ENCODE results near the gene CREBBP. TPM values are rescaled to one million over a fixed set of nuclear protein-coding genes. Genes with fewer than 3 reads are reported as not detected.
A peak's percentile ranks its signal among the peaks of the same experiment; 100 is the strongest.

The CREBBP gene
- total RNA-seq, 1 experiment from 2014 or later = 26.4 TPM

GRCh38 chr16:3876695-3877094, 3.8 kb downstream of the CREBBP start:
- Histone ChIP-seq H3K79me2 (ENCODE audit: low read length) (peaks cover 81% of the 10 kb centered on the region), H3K36me3 (ENCODE audit: insufficient read depth, low read length) (peaks cover 9% of the 10 kb centered on the region; the same call in 1 of the 2 replicates), H3K4me1 (ENCODE audit: low read length) (peaks cover 64% of the 10 kb centered on the region), H3K4me3 (ENCODE audit: low read length) (no peak overlapping the region), H2AFZ (ENCODE audit: low read length) (no peak overlapping the region), H3K9ac (ENCODE audit: low read length) (no peak overlapping the region), H3K9me3 (ENCODE audit: low read length) (no peaks in the 10 kb centered on the region), H3K9me2 (replicated peaks; ENCODE audit: insufficient read depth, low read length) (no peaks in the 10 kb centered on the region), H3K4me2 (ENCODE audit: low read depth, low read length, poor library complexity, severe bottlenecking) (peak overlapping the region; percentile 84), H3K27ac (ENCODE audit: low read length) (no peak overlapping the region), H3K27me3 (ENCODE audit: low read length) (no peaks in the 10 kb centered on the region), H4K20me1 (ENCODE audit: insufficient read depth, low read depth, low read length) (peaks cover 68% of the 10 kb centered on the region; the same call in 1 of the 2 replicates)
- no peak for DNase-seq

GRCh38 chr16:3876160-3876559, 4.4 kb downstream of the CREBBP start:
- H3K4me3 ChIP-seq (ENCODE audit: low read length) = no peak overlapping the region
- H4K20me1 ChIP-seq (ENCODE audit: insufficient read depth, low read depth, low read length) = peaks cover 72% of the 10 kb centered on the region; the same call in 1 of the 2 replicates
- H3K27me3 ChIP-seq (ENCODE audit: low read length) = no peaks in the 10 kb centered on the region
- no peaks in the 10 kb centered on the region for H3K9me2 ChIP-seq (replicated peaks; ENCODE audit: insufficient read depth, low read length)
- H3K4me1 ChIP-seq (ENCODE audit: low read length) = peaks cover 65% of the 10 kb centered on the region
- no peak overlapping the region for H3K9ac ChIP-seq (ENCODE audit: low read length)
- H3K79me2 ChIP-seq (ENCODE audit: low read length) = peaks cover 86% of the 10 kb centered on the region
- no peak overlapping the region for H2AFZ ChIP-seq (ENCODE audit: low read length)
- H3K27ac ChIP-seq (ENCODE audit: low read length) = no peak overlapping the region
- H3K4me2 ChIP-seq (ENCODE audit: low read depth, low read length, poor library complexity, severe bottlenecking) = no peak overlapping the region
- no peaks in the 10 kb centered on the region for H3K9me3 ChIP-seq (ENCODE audit: low read length)
- peaks cover 9% of the 10 kb centered on the region; the same call in 1 of the 2 replicates for H3K36me3 ChIP-seq (ENCODE audit: insufficient read depth, low read length)
- DNase-seq = no peak

- H3K4me2 ChIP-seq (ENCODE audit: low read depth, low read length, poor library complexity, severe bottlenecking) = peak overlapping the region; percentile 7
Observed at GRCh38 chr16:3874794-3875692, 5.5 kb downstream of the CREBBP start.

GRCh38 chr16:3874242-3874641, 6.3 kb downstream of the CREBBP start:
- no peak overlapping the region for H3K4me3 ChIP-seq (ENCODE audit: low read length)
- peaks cover 77% of the 10 kb centered on the region; the same call in 1 of the 2 replicates for H4K20me1 ChIP-seq (ENCODE audit: insufficient read depth, low read depth, low read length)

More at GRCh38 chr16:3874794-3875692, 5.5 kb downstream of the CREBBP start:
- H3K27ac ChIP-seq (ENCODE audit: low read length) = no peak overlapping the region
- no peaks in the 10 kb centered on the region for H3K27me3 ChIP-seq (ENCODE audit: low read length)
- no peak for DNase-seq
- H3K4me3 ChIP-seq (ENCODE audit: low read length) = no peak overlapping the region
- H3K36me3 ChIP-seq (ENCODE audit: insufficient read depth, low read length) = peaks cover 9% of the 10 kb centered on the region; the same call in 1 of the 2 replicates
- no peaks in the 10 kb centered on the region for H3K9me2 ChIP-seq (replicated peaks; ENCODE audit: insufficient read depth, low read length)
- peaks cover 73% of the 10 kb centered on the region for H3K4me1 ChIP-seq (ENCODE audit: low read length)
- H3K9ac ChIP-seq (ENCODE audit: low read length) = no peak overlapping the region
- H3K9me3 ChIP-seq (ENCODE audit: low read length) = no peaks in the 10 kb centered on the region
- peaks cover 78% of the 10 kb centered on the region; the same call in 1 of the 2 replicates for H4K20me1 ChIP-seq (ENCODE audit: insufficient read depth, low read depth, low read length)
- peaks cover 98% of the 10 kb centered on the region for H3K79me2 ChIP-seq (ENCODE audit: low read length)
- H2AFZ ChIP-seq (ENCODE audit: low read length) = no peak overlapping the region

GRCh38 chr16:3873482-3874173, 6.9 kb downstream of the CREBBP start:
- peaks cover 76% of the 10 kb centered on the region for H4K20me1 ChIP-seq (ENCODE audit: insufficient read depth, low read depth, low read length)
- peak overlapping the region; percentile 15 for H3K4me2 ChIP-seq (ENCODE audit: low read depth, low read length, poor library complexity, severe bottlenecking)

More at GRCh38 chr16:3874242-3874641, 6.3 kb downstream of the CREBBP start:
- H3K27ac ChIP-seq (ENCODE audit: low read length) = no peak overlapping the region
- DNase-seq = no peak
- peaks cover 9% of the 10 kb centered on the region; the same call in 1 of the 2 replicates for H3K36me3 ChIP-seq (ENCODE audit: insufficient read depth, low read length)
- H3K9me2 ChIP-seq (replicated peaks; ENCODE audit: insufficient read depth, low read length) = no peaks in the 10 kb centered on the region
- H2AFZ ChIP-seq (ENCODE audit: low read length) = no peak overlapping the region
- H3K4me1 ChIP-seq (ENCODE audit: low read length) = peaks cover 80% of the 10 kb centered on the region
- 0 out of 2 replicates have a peak overlapping the region, but pooled peaks have one; percentile 1 for H3K9ac ChIP-seq (ENCODE audit: low read length)
- no peaks in the 10 kb centered on the region for H3K9me3 ChIP-seq (ENCODE audit: low read length)
- no peaks in the 10 kb centered on the region for H3K27me3 ChIP-seq (ENCODE audit: low read length)
- H3K79me2 ChIP-seq (ENCODE audit: low read length) = peaks cover 100% of the 10 kb centered on the region
- H3K4me2 ChIP-seq (ENCODE audit: low read depth, low read length, poor library complexity, severe bottlenecking) = peak overlapping the region; percentile 7

GRCh38 chr16:3872216-3872895, 8.2 kb downstream of the CREBBP start:
- no peak overlapping the region for H3K9ac ChIP-seq (ENCODE audit: low read length)
- no peaks in the 10 kb centered on the region for H3K27me3 ChIP-seq (ENCODE audit: low read length)
- no peak overlapping the region for H2AFZ ChIP-seq (ENCODE audit: low read length)
- no peaks in the 10 kb centered on the region for H3K9me3 ChIP-seq (ENCODE audit: low read length)
- peaks cover 66% of the 10 kb centered on the region for H4K20me1 ChIP-seq (ENCODE audit: insufficient read depth, low read depth, low read length)
- H3K4me3 ChIP-seq (ENCODE audit: low read length) = no peak overlapping the region
- H3K27ac ChIP-seq (ENCODE audit: low read length) = peak overlapping the region; percentile 38
- H3K4me1 ChIP-seq (ENCODE audit: low read length) = peaks cover 77% of the 10 kb centered on the region
- DNase-seq = no peak
- no peaks in the 10 kb centered on the region for H3K36me3 ChIP-seq (ENCODE audit: insufficient read depth, low read length)
- H3K4me2 ChIP-seq (ENCODE audit: low read depth, low read length, poor library complexity, severe bottlenecking) = peak overlapping the region; percentile 56
- H3K9me2 ChIP-seq (replicated peaks; ENCODE audit: insufficient read depth, low read length) = no peaks in the 10 kb centered on the region
- peaks cover 100% of the 10 kb centered on the region for H3K79me2 ChIP-seq (ENCODE audit: low read length)

More at GRCh38 chr16:3873482-3874173, 6.9 kb downstream of the CREBBP start:
- Histone ChIP-seq H3K27me3 (ENCODE audit: low read length) (no peaks in the 10 kb centered on the region), H3K36me3 (ENCODE audit: insufficient read depth, low read length) (peaks cover 9% of the 10 kb centered on the region; the same call in 1 of the 2 replicates), H2AFZ (ENCODE audit: low read length) (no peak overlapping the region), H3K9me3 (ENCODE audit: low read length) (no peaks in the 10 kb centered on the region), H3K27ac (ENCODE audit: low read length) (no peak overlapping the region), H3K4me1 (ENCODE audit: low read length) (peaks cover 85% of the 10 kb centered on the region), H3K4me3 (ENCODE audit: low read length) (no peak overlapping the region), H3K9ac (ENCODE audit: low read length) (0 out of 2 replicates have a peak overlapping the region, but pooled peaks have one; percentile 1), H3K79me2 (ENCODE audit: low read length) (peaks cover 100% of the 10 kb centered on the region), H3K9me2 (replicated peaks; ENCODE audit: insufficient read depth, low read length) (no peaks in the 10 kb centered on the region)
- DNase-seq = no peak

GRCh38 chr16:3868967-3869366, 11.5 kb downstream of the CREBBP start:
- no peak for DNase-seq
- Histone ChIP-seq H3K9ac (ENCODE audit: low read length) (no peak overlapping the region), H3K27me3 (ENCODE audit: low read length) (no peaks in the 10 kb centered on the region), H3K4me3 (ENCODE audit: low read length) (no peak overlapping the region), H3K27ac (ENCODE audit: low read length) (no peak overlapping the region), H3K9me3 (ENCODE audit: low read length) (no peaks in the 10 kb centered on the region), H3K4me2 (ENCODE audit: low read depth, low read length, poor library complexity, severe bottlenecking) (no peak overlapping the region), H3K79me2 (ENCODE audit: low read length) (peaks cover 100% of the 10 kb centered on the region), H3K36me3 (ENCODE audit: insufficient read depth, low read length) (no peaks in the 10 kb centered on the region), H3K9me2 (replicated peaks; ENCODE audit: insufficient read depth, low read length) (no peaks in the 10 kb centered on the region), H3K4me1 (ENCODE audit: low read length) (peaks cover 84% of the 10 kb centered on the region), H4K20me1 (ENCODE audit: insufficient read depth, low read depth, low read length) (peaks cover 48% of the 10 kb centered on the region), H2AFZ (ENCODE audit: low read length) (no peak overlapping the region)

Measured in Karpas-422 (cell line).